H1 (cell line): ENCODE results near the gene RNASE7. TPM values are rescaled to one million over a fixed set of nuclear protein-coding genes. Genes with fewer than 3 reads are reported as not detected.

Experiments used
- KDM5A ChIP-seq: fragments of 200-600 bp; IDR thresholded peaks from 2 replicates; pipeline ENCODE4 v1.7.1; 2012; ENCODE audit warnings: mild to moderate bottlenecking, low read length, inconsistent platforms, mixed read lengths
- RAD21 ChIP-seq, 2 experiments: IDR thresholded peaks in 1 of 2; conservative IDR thresholded peaks in 1 of 2; 2 replicates each; pipeline ENCODE4 v1.6.1; 2011; ENCODE audit warnings: low read depth in 2 of 2, low read length in 2 of 2, improper control_type of control experiment in 1 of 2, inconsistent platforms in 1 of 2, mild to moderate bottlenecking in 1 of 2, moderate library complexity in 1 of 2
- TBP ChIP-seq: IDR thresholded peaks from 2 replicates; pipeline ENCODE4 v1.6.1; 2011; ENCODE audit warnings: low read depth, low read length, improper control_type of control experiment
- TEAD4 ChIP-seq: IDR thresholded peaks from 2 replicates; pipeline ENCODE4 v1.6.1; 2012; ENCODE audit warnings: low read depth, low read length, inconsistent platforms, mixed read lengths
- YY1 ChIP-seq: IDR thresholded peaks from 2 replicates; pipeline ENCODE4 v1.6.1; 2011; ENCODE audit warnings: low read depth, mild to moderate bottlenecking, low read length
- polyA plus RNA-seq, 7 experiments: library from polyadenylated mRNA; depleted of rRNA in 3 of 7; stranded (reverse) in 5 of 7; unstranded in 2 of 7; fragments of >200 nt in 5 of 7; fragments of 200-250 nt in 2 of 7; gene quantifications; 1 replicate in 5 of 7; 2 replicates in 1 of 7; 4 replicates in 1 of 7; pipeline versions ENCODE4 v1.2.1 to v1.2.3, GENCODE V29; 2011 to 2013; ENCODE audit warnings: missing spikeins in 2 of 7, mixed read lengths in 2 of 7
- total RNA-seq: library from RNA; stranded (reverse); fragmentation: NEBNext Ultra II Directional; extraction: Animal tissue kit (Norgen Biotek cat#: 25700); gene quantifications from 2 replicates; pipeline ENCODE4 v1.2.1, GENCODE V29; 2021

Gene RNASE7
- total and polyA plus RNA-seq, 2 of the 8 experiments (the other 6 are each of a cell fraction or from before 2014, with no cell fraction given): not detected

DNA sequence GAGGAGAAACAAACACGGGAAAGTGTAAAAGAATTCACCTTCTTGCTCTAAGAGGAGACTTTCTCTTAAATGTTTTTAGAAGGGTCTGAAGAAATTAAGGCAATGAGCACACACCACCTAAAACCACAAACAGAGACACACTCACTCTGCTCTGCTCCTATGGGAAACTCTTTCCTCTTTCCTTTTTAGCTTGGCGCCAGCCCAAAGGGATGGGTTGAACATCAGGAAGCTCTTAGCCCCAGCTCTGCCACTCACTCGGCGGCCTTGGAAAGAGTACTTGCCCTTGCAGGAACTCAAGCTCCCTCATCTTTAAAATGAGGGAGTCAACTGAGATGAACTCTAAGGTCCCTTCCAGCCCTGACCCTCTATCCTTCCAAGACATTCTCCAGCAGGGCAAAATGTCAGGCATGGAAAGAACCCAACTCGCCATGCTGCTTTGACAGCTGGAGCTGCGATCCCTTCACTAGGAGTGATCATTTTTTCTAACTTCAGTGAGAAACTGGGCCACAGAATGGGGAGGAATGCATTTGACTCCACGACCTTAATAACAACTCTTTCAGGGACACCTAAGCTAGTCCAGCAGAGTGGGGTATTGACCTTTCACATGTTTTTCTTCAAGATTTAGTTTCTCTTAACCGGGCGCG, 14.5 kb downstream of the RNASE7 start (continued):
- TF ChIP-seq KDM5A (no peak), TBP (no peak), YY1 (no peak), TEAD4 (no peak), RAD21 (IDR thresholded peaks at IDR 0.05 in 1 of 2, conservative IDR thresholded peaks at IDR 0.05 in 1 of 2; ENCODE audit: low read depth in 2 of 2, low read length in 2 of 2) (no peak)
- TF ChIP-seq, all 59 proteins: peak for 0
